Activated naive CD8-positive, alpha-beta T cell treated with anti-CD3 and anti-CD28 coated beads, Interleukin-2, amount 50 U/mL, for 16 hours (primary cell): ENCODE results near the gene FBXL12.
"Not testable (repeated sequence)": the region's sequence is repeated elsewhere in the genome, so short reads cannot be mapped to it uniquely, and the experiment has no call there.

Experiments
- DNase-seq: peaks from one replicate; pipeline ENCODE4 v3.0.0-alpha.2; 2020; ENCODE audit warnings: low read depth, low spot score

Gene FBXL12

DNA sequence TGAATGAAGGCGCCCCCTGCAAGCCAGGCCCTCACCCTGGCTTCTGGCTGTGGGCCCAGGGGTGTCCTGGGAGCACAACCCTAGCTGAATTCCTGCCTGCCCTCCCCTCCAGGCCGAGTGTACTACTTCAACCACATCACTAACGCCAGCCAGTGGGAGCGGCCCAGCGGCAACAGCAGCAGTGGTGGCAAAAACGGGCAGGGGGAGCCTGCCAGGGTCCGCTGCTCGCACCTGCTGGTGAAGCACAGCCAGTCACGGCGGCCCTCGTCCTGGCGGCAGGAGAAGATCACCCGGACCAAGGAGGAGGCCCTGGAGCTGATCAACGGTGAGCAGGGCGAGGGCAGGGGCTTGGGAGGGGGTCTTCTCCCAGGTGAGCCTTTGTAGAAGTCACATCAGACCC lies 19.4 kb upstream of the FBXL12 start:
- no peak for DNase-seq

DNA sequence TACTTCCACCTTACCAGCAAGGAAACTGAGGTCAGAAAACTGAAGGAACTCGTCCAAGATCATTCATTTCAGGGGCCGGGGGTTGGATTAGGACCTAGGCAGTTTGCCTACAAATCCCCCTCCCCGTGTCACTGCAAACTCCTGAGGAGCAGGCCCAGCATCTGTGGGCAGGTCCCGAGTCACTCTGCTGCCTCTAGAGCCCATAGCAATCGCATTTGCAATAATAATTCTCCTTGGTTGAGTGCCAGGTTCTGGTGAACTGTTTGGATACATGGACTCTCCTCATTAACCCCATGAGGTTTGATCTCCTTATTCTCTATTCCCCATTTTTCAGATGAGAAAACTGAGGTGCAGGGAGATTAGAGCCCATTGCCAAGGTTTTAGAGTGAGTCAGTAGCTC lies 17.1 kb upstream of the FBXL12 start:
- DNase-seq, result no peak

DNA sequence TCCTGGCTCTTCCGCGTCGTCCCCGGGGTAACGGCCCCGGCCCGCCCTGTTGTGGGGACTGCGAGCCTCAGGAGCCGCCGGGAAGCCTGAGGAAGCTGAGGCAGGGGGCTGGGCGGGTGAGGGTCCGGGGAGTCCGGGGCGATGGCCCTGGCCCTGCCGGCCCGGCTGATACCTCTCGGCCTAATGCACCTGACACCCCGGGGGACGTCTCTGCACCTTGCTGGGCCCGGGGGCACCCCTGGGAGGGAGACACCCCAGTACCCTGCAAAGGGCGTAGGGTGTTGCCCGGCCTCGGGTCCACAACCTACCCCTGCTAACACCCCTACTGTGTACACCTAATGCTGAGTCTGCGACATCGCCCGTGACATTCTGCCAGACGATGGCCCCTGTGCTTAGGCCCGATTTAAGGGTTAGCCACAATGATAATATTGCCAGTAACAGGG lies 16.6 kb upstream of the FBXL12 start:
- DNase-seq, result no peak

DNA sequence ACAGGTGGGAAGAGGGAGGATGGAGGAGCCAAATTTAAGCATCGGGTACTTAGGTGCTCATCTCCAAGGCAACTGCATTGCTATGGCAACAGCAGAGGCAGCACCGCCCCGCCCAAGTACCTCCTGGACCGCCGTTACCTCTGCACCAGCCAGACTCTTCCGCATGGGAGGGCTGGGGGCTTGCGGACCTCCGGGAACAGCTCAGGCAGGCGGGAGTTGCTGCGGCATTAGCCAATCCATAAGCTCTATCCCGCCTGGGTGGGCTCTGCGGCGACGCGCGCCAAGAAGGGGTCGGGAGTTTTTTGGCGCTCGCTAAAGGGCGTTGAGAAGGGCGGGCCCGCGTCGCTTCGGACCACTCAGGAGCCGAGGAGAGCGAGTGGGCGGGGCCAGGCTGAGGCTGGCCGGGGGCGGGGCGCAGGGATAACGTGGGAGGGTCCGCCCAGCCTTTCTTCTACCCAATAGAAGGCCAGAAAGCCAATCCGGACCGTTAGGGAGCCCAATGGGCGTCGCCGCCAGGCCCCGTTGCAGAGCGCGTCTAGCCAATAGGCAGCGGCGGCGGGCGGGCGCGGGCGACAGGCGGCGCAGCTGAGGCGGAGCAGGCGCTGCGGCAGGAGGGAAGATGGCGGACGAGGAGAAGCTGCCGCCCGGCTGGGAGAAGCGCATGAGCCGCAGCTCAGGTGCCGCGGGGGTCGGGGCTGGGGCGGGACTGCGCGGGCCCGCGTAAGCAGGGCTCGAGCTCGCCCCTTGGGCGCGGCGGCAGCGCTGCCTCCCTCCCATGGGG lies 16.0 kb upstream of the FBXL12 start, which contains the start of gene PIN1:
Gene PIN1 (plus strand): TSS at position 593 of the 781 bp plus-strand sequence. CDS start 27 bp downstream, at position 620.
- DNase-seq, result peak; percentile 97

DNA sequence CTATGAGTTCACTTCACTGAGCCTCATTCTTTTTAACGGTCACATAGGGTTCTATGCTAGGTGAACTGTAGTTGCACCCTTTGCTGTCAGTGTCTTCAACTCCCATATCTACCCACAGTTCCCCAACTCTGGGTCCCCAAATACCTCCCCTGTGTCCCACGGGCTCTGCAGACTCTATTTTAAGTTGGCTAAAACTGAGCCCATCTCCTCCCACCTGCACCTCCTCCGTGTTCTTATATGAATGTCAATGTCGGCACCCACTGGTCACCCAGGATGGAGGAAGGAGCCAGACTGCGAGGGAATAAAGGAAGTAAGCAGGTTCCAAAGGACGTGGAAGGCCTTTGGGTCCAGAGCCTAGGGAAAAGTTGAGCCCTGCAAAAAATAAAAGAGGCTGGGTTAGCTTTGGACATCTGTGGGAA lies 15.4 kb upstream of the FBXL12 start:
- no peak for DNase-seq

DNA sequence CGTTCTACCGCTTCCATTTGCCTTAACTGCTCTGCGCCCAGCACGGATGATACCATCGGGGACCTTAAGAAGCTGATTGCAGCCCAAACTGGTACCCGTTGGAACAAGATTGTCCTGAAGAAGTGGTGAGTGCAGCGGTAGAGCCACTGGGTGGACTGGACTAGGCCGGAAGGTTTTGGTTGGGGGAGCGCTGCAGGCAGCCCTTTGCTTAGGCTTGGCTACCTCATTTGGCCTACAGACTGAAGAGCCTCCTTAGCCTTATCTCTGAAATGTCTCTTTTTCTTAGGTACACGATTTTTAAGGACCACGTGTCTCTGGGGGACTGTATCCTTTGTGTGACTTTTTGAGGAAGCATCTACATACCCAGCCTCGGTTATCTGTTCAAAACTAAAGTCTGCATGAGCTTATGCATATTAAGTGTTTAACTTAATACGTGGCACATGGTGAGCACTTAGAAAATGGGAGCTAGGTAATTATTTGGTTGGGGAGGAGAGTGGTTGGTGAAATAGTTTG lies 9.7 kb upstream of the FBXL12 start:
- DNase-seq, result no peak

DNA sequence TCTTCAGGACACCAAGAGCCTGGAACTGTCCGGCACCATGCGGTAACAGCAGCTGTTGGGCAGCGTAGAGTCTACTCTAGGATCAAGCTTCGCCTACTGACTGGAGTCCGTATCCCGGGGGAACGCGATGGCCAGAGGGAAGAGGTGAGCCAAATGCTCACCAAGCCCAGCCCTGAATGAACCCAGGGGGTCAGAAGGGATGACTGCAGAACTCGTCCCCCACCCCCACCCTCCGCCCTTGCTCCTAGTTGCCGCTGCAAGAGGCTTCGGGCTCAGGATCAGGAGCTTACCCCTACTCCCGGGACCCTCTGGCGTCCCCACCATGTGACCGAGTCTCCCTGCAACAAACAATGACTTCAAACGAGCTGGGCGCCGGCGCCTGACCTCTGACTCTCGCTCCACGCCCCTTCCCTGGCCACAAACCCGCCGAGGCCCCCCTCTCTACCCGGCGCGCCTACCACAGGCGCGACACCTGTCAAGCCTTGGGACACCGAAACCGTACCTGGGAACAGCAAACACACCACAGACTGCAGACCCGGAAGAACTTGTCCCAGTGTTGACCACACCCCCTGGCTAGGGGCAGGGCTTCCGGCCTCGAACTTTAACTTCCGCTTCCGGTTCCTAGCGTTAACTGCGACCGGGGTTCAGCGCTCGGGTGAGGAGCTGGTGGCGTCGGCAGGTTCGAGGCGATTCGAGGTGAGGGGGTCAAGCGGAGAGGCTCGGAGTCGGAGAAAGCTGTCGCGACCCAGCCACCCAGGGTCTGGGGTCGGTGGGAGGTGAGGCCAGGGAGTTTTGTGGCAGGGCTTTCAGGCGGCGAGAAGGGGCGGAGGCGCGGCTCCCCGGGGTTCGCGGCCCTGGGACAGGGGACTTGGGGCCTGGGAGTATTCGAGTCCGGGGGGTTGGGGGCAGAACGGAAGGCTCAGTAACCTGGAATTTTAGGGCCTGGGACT lies 8.7 kb upstream of the FBXL12 start, which contains the start of gene UBL5:
Gene UBL5 (plus strand): TSS at position 630 of the 950 bp plus-strand sequence. CDS start 420 bp downstream, outside the sequence.
- peak; percentile 72 for DNase-seq

DNA sequence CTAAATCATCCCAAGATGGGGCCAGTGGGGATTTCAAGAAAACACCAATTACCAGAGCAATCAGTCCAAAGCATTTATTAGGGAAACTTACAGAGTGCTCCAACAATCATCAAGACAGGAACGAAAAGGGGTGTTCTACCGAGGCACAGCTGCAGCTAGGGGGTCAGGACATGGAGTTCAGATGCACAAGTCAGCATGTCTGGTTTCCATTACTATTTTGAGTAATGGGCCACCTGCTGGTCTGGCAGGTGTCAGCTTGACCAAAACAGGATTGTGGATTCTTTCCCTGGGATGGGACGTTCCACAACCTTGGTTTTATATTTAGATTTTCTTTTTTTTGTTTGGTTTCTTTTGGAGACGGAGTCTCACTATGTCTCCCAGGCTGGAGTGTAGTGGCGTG lies 4.9 kb upstream of the FBXL12 start:
- no peak for DNase-seq

DNA sequence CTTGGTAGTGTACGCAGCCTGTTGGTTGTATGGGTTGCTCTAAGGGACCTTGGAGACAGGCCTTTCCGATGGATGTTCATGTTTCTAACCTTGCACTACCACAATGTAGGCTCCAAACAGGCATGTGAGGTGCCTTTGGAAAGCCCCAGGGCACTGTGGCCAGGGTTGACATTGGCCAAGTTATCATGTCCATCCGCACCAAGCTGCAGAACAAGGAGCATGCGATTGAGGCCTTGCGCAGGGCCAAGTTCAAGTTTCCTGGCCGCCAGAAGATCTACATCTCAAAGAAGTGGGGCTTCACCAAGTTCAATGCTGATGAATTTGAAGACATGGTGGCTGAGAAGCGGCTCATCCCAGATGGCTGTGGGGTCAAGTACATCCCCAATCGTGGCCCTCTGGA lies 1.2 kb upstream of the FBXL12 start:
- DNase-seq, result not testable (repeated sequence)

DNA sequence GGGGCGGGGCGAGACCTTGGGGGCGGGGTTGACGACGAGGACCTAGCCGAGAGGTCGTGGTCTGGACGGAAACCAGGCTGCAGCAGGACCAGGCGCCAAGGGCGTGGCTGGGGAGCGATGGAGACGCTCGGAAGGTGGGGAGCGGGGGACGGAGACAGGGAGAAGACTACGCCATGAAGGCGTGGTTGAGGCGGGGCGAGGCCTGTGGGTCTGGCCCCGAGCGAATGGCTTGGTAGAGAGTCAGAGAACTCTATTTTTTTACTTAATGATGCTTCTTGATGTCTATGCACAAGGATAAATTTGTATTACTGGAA lies 674 bp upstream of the FBXL12 start:
- no peak for DNase-seq

DNA sequence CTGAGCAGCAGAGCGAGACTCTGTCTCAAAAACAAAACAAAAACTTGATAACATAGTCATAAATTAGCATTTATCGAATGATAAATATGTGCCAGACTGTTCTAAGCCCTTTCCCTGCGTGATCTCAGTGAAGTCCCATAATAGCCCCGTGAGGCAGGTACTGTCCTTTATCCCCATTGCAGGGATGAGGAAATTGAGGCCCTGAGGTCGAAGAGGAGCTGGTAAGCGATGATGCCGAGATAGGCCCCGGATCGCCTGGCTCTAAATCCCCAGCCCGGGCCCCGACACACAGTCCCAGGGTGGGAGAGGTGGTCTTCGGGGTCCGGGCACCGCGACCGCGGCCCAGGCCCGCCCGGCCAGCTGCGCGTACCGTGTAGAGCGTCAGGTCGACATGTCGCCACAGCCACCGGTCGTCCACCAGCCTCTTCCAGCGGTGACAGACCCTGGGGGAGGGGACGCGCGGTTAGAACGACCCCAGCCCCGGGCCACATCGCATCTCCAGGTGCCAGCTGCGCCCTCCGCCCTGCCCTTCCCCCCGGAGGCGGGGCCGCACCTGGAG lies 625 bp downstream of the FBXL12 start:
- DNase-seq, result no peak

DNA sequence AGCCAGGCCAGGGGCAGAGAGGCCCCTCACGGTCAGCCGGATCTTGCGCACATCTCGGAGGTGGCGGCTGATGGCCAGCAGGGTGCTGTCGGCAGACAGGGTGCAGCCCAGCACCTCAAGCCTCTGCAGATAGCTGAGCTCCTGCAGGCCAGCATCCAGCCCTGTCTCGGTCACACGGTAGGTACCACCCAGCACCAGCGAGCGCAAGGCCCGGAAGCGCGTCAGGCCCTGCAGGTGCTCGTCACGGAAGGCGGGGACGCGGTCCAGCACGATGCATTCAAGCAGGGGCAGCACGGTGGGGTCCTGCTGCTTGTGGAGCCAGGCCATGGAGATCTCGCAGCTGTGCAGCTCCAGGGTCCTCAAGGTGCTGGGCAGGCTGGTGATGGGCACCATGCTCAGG lies 7.7 kb downstream of the FBXL12 start:
- no peak for DNase-seq

DNA sequence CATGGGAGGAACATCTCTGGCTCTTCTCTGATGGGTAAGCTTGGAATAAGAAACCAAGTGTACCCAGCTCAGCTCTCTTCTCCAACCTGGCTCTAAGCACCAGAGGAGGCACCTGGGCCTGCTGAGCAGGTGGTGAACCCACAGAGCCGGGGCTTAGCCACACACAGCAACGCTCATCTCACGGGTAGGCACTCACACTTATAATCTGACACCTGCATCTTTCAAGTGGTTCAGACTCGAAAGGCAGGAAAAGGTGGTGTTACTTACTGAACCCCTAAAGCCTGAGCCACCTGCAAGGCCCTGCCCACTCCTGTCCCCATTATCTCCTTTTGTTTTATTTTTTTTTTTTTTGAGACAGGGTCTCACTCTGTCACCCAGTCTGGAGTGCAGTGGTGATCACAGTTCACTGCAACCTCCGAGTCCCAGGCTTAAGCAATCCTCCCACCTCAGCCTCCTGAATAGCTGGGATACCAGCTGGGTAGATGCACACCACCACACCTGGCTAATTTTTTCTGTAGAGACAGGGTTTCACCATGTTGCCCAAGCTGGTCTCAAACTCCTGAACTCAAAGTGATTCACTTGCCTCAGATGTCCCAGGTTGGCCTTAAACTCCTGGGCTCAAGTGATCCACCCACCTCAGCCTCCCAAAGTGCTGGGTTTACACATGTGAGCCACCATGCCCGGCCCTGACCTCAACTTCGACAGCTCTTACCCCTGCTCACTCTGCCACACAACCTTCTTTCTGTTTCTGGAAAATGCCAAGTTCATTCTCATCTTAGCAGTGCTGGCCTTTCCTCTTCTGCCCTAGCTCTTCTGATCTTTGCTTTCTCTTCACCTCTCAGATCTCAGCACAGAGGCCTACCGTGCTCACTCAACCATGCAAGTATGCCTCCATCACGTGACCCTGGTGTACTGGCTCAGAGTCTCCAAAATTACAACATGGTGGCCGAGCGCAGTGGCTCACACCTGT lies 9.7 kb downstream of the FBXL12 start:
- DNase-seq, result no peak

DNA sequence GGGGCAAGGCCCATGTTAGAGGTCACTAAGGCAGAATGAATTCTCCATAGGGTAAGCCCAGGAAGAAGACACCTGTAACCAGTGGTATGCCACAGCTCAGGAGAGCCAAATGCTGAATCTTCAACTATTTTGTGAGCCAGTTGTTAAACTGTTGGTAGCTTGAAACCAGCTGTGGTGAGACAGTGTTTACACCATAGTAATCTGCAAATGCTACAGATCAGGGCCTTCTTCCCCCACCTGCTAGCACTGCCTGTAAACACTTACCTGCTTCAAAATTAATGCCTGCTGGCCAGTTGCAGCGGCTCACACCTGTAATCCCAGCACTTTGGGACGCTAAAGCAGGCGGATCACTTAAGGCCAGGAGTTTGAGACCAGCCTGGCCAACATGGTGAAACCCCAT lies 12.1 kb downstream of the FBXL12 start:
- DNase-seq, result no peak

DNA sequence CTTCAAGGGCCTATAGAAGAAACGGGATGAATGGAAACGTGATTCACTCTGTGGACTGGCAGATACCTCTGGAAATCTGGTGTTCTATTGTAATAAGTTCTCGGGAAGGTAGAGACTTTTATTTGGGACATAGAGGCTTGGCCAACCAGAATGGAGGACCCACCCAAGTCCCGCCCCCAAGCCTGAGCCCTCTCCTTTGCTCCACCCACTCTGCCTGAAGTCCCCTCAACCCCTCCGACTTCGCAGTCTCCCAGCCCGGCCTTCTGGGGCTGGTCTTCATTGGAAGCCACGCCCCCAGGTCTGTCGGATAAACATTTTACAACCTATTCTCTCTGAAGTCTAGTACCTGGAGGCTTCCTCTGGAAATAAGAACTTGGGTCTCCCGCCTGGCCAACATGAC lies 16.9 kb downstream of the FBXL12 start:
- DNase-seq, result no peak

DNA sequence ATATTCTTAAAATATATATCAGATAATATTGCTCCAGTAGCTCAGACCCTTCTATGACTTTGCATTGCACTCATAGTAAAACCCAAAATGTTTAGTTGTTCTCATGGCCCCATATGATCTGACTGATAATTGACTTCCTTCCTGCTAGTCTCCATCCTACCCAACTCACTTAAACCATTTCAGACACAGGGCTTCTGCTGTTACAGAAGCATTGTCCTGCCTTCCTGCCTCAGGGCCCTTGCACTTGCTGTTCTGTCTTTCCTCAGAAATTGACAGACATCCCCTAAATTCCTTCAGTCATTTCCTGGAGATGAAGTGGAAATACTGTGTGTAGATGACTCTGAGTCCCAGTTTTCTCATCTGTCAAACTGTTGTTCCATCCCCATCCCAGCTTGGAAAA lies 19.7 kb downstream of the FBXL12 start:
- no peak for DNase-seq

DNA sequence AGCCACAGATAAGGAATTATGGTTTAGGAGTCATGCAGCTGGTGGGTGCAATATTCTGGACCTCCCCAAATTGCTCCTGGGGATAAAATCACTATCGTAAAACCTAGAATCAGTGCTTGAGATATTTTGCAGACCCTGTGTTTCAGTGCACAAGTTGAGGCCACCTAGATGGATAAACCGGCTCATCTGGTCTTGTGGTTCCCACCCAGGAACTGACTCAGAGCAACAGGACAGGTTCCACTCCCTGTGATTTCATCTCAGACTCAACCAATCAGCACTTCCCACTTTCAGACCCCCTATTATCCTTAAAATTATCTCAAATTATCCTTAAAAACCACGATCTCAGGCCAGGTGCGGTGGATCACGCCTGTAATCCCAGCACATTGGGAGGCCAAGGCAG lies 21.0 kb downstream of the FBXL12 start:
- DNase-seq, result no peak

DNA sequence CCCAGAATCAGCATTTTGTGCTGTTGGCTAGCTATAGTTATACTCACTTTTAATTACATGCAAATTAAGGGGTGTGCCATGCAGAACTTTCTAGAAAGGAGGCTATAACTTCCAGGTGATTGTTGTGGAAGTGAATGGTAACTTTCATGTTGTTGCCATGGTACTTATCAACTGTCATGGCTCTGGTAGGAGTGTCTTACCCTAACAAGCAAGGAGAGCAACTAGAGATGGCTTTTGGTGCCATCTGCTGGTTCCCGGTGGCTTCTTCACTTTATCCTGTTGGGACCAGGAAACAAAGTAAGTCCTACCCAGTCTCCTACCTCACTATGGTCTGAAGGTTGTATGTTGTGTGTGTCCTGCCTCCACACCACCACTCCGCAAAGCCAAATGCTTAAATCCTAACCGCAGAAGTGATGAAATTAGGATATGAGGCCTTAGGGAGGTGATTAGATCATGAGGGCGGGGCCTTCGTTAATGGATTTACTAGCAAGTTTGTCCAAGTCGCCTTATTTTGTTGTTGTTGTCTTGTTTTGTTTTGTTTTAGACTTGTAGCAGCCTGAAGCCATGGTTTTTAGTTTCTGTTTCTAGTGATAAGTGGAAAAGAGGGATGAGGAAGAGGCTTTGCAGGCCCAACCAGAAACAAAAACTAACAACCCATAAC lies 22.6 kb downstream of the FBXL12 start:
- DNase-seq, result peak; percentile 59

DNA sequence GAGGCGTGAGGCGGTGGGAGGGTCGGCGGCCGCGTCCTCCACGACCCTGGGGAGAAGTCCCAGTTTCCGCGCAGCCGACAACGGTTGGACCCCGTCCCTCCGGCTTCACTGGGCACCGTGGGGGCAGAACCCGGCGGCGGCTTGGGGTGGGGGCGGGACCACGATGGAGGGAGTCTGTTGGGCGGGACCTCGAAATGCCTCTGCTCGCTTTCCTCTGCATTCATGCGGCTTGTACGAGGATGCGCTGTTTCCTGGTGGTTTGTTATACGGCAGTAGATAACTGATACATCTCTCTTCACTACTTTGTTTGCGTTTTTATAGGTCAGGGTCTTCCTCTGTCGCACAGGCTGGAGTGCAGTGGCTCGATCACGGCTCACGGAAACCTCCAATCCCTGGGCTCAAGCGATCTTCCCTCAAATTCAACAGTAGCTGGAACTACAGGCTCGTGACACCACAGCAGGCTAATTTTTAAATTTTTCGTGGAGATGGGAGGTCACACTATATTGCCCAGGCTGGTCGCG lies 25.7 kb downstream of the FBXL12 start:
- DNase-seq, result peak; percentile 47
